Cortex of kidney (tissue), 1 donor: ENCODE data around the gene NPHS2.
"Not testable (repeated sequence)": the region's sequence is repeated elsewhere in the genome, so short reads cannot be mapped to it uniquely, and the experiment has no call there.

Source experiments
- DNase-seq: peaks from one replicate; lab custom pipeline; 2025; lab: John Stamatoyannopoulos, UW

The NPHS2 gene

DNA sequence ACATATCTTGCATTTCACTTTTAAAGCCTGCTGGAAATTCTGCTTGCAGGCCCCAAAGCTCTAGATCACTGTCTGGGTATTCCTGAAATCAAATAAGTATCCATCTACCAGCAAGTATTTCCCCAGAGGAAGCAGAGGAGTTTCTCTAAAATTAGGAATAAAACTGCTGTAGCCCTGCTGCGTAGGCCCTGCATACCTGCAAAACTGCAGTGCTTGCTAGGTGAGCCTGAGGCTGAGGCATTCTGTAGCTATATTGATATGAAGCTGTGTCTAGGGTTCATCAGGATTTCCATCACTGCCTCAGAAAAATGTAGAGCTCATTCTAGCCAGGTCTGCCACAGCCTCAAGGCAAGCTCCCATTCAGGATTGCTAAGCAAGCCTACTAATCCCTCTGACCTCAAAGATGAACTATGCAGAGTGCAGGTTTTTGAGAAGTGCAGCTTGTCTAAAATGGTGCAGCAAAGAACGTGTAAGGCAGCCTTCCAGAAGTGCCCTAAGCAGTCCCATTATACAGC lies 28.7 kb downstream of the NPHS2 start:
- no peak for DNase-seq

DNA sequence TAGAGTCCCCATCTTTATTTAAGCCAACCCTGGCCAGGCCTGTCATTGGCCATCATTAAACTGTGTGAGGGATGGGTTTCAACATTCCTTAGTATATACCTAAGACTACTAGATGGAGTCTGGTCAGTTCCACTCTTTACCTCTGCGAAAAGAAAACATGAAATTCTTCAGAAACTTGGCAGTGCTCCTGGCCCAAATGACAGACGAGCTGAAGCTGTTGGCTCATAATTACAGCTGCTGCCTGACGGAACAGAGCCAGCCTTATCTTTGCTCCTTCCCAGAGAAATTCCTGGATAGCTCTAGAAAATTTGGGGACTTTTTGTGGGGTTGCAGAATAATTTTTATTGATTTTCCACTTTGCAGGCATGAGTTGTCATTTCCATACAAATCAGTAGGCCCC lies 30.4 kb downstream of the NPHS2 start:
- DNase-seq: no peak

DNA sequence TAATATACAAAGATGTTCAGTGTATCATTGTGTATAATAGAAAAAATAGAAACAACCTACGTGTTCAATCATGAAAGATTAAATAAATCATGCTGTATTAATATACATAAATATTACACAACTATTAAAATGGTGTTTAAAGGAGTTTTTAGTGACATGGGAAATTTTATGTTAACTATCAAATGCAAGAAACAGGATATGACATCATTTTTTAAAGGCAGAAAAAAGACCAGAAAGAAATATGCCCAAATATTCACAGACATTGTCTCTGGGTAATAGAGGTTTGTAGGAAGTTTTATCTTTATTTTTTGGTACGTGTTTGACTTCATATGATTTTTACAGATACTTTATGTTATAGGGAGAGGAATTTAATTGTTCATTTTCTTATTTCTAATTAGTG lies 34.0 kb downstream of the NPHS2 start:
- DNase-seq: no peak

DNA sequence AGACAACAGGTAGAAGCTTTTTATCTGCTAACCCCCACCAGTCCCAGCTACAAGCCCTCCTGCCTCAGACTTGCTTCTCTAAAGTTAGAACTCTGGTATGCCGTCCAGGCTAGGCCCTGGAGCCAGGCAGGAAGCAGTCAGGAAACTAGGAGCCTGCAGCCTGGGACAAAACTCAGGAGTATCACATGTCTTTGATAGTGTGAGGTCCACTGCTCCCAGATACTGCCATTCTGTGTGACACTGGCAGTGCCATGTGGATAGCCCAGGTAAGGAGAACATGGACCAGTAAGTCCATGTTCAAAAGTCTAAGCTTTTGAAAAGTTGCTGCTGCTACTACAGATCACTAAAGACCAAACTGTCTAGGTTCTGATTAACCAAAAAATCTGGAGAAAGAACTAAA lies 45.4 kb downstream of the NPHS2 start:
- no peak for DNase-seq

DNA sequence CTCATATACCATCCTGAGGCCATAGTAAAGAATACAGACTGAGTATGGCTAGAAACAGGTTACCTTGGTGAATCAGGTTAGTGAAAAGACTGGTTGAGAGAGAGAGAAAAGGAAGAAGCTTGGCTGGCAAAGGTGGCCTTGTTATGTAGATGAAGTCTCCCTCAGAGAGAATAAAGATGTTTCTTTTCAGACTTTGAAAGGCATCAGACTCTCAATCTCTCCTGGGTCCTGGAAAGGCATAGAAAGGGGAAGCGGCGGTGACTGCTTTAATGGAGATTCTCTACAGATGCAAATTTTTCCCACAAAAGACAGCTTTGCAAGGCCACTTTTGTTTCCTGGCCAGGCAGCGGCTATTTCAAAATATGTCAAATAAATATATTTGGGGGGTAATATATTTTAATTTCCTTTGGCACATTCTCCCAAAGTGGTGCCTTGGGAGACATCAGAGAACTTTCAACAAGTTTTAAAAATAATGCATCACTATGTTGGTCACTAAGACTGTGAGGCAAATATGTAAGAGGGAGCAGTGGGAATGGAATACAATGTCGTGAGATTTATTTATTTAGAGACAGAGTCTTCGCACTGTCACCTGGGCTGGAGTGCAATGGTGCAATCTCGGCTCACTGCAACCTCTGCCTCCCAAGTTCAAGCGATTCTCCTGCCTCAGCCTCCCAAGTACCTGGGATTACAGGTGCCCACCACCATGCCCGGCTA lies 46.1 kb downstream of the NPHS2 start:
- no peak for DNase-seq

DNA sequence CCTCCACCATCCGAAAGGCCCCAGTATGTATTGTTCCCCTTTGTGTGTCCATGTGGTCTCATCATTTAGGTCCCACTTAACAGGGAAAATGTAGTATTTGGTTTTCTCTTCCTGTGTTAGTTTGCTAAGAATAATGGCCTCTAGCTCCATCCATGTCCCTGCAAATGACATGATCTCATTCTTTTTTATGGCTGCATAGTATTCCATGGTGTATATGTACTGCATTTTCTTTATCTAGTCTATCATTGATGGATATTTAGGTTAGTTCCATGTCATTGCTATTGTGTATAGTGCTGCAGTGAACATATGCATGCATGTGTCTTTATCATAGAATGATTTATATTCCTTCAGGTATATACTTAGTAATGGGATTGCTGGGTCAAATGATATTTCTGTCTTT lies 57.2 kb downstream of the NPHS2 start:
- DNase-seq: not testable (repeated sequence)

DNA sequence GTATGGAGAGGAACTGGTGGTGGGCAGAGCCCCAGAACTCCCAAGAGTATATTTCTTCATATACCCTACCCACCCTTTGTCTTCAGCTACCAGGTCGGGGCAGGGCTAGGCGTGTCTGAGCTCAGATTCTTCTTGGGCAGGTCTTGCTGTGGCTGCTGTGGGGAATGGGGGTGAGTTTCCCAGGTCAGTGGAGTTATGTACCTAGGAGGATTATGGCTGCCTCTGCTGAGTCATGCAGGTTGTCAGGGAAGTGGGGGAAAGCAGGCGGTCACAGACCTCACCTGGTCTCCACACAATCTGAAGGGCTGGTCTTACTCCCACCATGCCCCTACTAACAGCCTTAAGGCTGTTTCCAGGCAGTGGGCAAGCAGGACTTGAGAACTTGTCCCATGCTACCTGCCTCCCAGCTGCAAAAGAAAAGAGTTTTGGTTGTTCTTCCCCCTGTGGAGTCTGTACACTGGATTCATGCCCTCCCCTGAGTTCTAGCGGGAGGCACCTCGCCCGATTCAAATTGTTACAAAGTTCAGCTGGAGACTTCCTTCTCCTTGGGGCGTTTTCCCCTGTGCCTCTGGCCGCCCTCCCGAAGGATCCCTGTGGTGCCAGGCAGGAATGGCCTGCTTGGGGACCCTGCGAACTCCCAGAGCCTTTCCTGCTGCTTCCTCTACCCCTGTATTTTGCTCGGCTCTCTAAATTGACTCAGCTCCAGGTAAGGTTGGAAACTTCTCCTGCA lies 58.6 kb downstream of the NPHS2 start:
- no peak for DNase-seq

DNA sequence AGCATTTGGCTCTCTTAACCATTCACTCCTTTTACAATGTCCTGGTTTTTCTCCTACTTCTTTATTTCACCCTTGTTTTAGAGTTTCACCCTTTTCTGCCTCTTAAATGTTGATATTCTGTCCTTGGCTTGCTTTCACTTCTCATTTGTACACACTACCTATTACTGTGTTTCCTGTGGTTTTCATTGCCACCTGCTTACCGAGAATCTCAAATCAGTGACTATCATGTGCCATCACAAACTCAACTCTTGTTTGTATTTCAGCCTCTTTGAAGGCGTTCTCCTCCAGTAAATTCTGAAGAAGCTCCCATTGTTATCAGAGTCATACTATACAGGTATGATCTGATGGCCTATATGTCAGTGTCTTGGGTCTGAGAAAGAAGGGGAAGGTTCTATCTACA lies 65.7 kb downstream of the NPHS2 start:
- DNase-seq: no peak

DNA sequence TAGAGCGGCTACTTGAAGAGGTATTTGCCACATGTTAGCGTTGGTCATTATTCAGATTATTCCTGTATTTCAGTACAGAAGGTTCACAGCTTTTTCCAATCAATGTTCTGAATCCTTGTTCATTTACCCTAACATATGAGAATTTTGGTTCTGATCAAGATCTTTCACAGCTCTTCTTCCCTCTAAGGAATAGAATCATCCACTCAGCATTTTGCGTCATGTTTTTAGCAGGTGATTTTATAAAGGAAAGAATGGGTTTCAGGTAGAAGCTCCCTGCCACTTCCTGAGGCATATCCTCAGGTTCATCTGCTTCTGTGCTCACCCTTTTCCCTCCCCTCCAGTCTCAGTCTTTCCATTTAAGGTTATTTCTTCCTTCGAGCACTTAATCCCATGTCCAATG lies 66.4 kb downstream of the NPHS2 start:
- no peak for DNase-seq

DNA sequence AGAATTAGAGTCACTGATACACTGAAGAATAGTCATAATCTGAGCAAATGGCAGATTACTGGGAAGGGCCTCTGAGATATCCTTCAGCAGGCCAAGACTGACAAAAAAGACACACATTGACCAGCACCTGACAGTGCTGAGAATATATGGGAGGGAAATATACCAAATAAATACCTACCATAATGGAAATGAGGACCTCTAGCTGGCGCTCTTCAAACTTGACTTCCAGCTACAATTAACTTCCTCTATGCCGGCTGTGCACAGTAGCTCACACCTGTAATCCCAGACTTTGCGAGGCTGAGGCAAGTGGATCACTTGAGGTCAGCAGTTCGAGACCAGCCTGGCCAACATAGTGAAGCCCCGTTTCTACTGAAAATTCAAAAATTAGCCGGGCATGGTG lies 69.5 kb downstream of the NPHS2 start:
- no peak for DNase-seq
